AG09309 (cell line): ENCODE results near the gene LYAR.

Source experiments
- DNase-seq: peaks from one replicate; pipeline ENCODE4 v3.0.0-alpha.2; 2010; ENCODE audit warnings: low read depth
- H3K4me3 ChIP-seq: 2 replicates; pipeline ENCODE4 v1.5.1; 2011; ENCODE audit warnings: mild to moderate bottlenecking, low read depth, low read length, moderate library complexity; ENCODE audit not compliant: control insufficient read depth
- TF ChIP-seq, protein P1 (sequence below): IDR thresholded peaks from 2 replicates; pipeline ENCODE4 v1.5.1; 2011; ENCODE audit warnings: mild to moderate bottlenecking, low read depth, low read length, inconsistent platforms; ENCODE audit not compliant: insufficient read depth, control insufficient read depth; ENCODE audit errors: missing control alignments

LYAR gene

DNA sequence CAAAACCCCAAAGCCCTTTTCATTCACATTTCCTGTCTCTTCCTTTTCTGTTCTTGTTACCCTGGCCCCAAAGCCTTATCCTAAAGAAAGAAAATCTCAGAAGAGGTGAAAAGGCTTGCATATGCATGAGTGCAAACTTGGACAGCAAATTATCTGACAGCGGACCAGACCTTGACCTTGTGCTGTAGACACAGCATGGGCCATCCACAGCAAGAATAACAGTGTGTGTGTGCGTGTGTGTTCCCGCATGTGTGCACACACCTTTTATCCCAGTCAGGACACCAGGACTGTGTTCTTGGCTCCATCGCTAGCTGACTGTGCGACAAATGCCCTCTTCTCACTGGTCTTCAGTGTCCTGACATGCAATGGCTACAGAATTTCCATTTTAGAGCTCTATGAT, 35.4 kb upstream of the LYAR start:
- TF ChIP-seq, protein P1, sequence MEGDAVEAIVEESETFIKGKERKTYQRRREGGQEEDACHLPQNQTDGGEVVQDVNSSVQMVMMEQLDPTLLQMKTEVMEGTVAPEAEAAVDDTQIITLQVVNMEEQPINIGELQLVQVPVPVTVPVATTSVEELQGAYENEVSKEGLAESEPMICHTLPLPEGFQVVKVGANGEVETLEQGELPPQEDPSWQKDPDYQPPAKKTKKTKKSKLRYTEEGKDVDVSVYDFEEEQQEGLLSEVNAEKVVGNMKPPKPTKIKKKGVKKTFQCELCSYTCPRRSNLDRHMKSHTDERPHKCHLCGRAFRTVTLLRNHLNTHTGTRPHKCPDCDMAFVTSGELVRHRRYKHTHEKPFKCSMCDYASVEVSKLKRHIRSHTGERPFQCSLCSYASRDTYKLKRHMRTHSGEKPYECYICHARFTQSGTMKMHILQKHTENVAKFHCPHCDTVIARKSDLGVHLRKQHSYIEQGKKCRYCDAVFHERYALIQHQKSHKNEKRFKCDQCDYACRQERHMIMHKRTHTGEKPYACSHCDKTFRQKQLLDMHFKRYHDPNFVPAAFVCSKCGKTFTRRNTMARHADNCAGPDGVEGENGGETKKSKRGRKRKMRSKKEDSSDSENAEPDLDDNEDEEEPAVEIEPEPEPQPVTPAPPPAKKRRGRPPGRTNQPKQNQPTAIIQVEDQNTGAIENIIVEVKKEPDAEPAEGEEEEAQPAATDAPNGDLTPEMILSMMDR, result no peak
- DNase-seq, result no peak
- no peak overlapping the region for H3K4me3 ChIP-seq

GRCh38 chr4:4323705-4324534, 34.0 kb upstream of the LYAR start:
- no peak overlapping the region for H3K4me3 ChIP-seq
- TF ChIP-seq, protein P1, result no peak
- no peak for DNase-seq

DNA sequence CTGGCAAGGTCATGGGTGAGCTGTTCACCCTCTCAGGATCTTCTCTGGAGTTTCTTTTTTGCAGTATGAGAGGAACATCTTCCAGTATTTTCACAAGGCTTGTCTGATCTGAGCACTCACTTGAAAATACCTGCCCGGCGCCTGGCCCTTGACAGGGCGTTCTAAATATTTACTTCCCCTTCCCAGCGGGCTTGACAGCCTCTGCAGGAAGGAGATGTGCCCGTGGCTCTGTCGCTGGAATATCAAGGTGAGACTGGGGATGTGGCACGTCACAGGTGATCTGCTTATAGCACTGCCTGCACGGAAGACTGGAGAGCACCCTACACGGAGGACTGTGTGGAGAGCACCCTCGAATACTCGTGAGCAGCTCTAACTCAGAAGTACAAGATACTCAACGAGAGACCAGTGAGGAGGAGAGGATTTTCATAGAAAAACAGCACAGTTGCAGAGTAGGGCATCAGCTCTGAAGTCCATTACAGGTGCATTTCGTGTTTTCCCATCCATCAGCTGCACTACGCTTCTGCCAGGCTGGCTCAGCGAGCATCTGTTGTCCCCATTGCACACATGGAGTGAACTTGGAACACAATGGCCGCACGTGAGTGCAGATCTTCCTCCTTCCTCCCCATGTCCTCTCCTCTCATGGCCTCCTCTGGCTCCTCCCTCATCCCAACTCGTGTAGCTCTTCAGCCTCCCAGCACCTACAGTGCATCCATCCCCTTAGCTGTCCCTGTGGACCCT, 32.2 kb upstream of the LYAR start:
- DNase-seq, result no peak
- TF ChIP-seq, protein P1, result no peak

GRCh38 chr4:4320951-4321714, 31.2 kb upstream of the LYAR start:
- no peak for DNase-seq
- no peak overlapping the region for H3K4me3 ChIP-seq
- TF ChIP-seq, protein P1, result no peak

More for the DNA sequence above, 32.2 kb upstream of the LYAR start:
- H3K4me3 ChIP-seq, result no peak overlapping the region

- no peak overlapping the region for H3K4me3 ChIP-seq
- DNase-seq, result no peak
- TF ChIP-seq, protein P1, result no peak
Measured at GRCh38 chr4:4320528-4320927, 30.6 kb upstream of the LYAR start.

DNA sequence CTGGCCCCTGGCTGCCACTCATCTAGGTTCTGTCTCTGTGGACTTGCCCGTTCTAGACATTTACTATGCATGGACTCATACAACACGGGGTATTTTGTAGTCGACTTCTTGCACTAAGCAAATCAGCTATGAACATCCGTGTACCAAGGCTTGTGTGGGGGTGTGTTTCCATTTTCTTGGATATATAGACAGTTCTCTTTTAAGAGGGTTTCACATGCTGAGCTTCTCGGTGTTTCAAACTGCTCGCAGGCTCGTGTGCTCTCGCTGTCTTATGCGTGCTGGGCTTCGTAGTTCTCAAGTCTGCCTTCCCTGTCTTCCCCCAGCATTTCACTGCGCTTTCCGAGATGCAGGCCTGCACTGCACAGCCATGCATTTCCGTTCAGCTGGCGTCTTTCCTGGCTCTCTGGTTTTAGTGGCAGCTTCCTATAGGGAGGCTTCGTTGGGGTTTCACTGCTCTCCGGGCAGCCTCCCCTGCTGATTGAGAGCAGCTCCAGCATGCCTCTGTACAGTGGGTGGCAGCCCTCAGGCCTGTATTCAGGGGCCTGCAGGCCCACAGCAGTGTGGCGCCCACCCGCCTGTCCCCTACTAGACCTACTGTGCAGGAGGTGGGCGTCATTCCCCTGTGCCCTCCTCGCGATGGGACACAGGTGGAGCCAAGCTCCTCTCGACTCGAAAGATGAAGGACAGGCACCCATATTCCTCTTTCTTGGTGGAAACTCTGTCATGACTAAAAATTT, 27.7 kb upstream of the LYAR start:
- TF ChIP-seq, protein P1, result no peak
- H3K4me3 ChIP-seq, result no peak overlapping the region
- no peak for DNase-seq
